OCI-LY7 (cell line): ENCODE results near the gene EHBP1.

Source experiments
- CTCF ChIP-seq: fragments of 200-600 bp; sonication (generic); conservative IDR thresholded peaks from 2 replicates; pipeline ENCODE4 v1.5.1; 2014; ENCODE audit warnings: mild to moderate bottlenecking, antibody characterized with exemption, low read length, moderate library complexity, mixed read lengths
- EZH2phosphoT487 ChIP-seq: fragments of 200-600 bp; sonication (generic); IDR thresholded peaks from 2 replicates; pipeline ENCODE4 v1.6.1; 2018; ENCODE audit warnings: low read depth, borderline replicate concordance, mild to moderate bottlenecking, mixed run types, antibody characterized with exemption, low read length, moderate library complexity, mixed read lengths

- TF ChIP-seq CTCF (no peak), EZH2phosphoT487 (no peak)
These were observed 19.4 kb upstream of the EHBP1 start for GRCh38 chr2:62686012-62686685.
